ENCODE data around the gene ANTXR2. TPM values are rescaled to one million over a fixed set of nuclear protein-coding genes. Genes with fewer than 3 reads are reported as not detected.
"Not testable (repeated sequence)": the region's sequence is repeated elsewhere in the genome, so short reads cannot be mapped to it uniquely, and the experiment has no call there.

ANTXR2 gene
- total RNA-seq, 1 donor from 2014 or later: 46.9 TPM

DNA sequence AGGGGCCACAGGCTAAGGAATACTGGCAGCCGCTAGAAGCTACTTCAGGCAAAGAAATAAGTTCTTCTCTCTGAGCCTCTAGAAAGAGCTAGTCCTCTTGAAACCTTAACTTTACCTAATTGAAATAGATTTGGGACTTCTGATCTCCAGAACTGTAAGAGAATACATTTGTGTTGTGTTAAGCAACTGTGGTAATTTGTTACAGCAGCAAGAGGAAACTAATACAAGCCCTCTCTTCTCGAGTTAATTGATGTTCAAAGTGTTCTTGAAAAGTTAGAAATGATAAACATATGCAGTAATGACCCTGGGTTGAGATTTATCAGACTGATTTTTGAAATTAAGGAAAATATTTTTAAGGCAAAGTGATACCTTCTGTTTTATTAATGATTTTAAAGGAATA, 172.8 kb downstream of the ANTXR2 start:
- Mint-ChIP-seq H3K9me3 (ENCODE audit: low read depth) (no peaks in the 10 kb centered on the region), H3K36me3 (ENCODE audit: insufficient read depth) (no peaks in the 10 kb centered on the region), H3K4me1 (ENCODE audit: low read depth) (no peaks in the 10 kb centered on the region), H3K4me3 (ENCODE audit: low read depth) (no peak overlapping the region), H3K27ac (no peak overlapping the region), H3K27me3 (no peaks in the 10 kb centered on the region)
- TF ChIP-seq, protein P1, sequence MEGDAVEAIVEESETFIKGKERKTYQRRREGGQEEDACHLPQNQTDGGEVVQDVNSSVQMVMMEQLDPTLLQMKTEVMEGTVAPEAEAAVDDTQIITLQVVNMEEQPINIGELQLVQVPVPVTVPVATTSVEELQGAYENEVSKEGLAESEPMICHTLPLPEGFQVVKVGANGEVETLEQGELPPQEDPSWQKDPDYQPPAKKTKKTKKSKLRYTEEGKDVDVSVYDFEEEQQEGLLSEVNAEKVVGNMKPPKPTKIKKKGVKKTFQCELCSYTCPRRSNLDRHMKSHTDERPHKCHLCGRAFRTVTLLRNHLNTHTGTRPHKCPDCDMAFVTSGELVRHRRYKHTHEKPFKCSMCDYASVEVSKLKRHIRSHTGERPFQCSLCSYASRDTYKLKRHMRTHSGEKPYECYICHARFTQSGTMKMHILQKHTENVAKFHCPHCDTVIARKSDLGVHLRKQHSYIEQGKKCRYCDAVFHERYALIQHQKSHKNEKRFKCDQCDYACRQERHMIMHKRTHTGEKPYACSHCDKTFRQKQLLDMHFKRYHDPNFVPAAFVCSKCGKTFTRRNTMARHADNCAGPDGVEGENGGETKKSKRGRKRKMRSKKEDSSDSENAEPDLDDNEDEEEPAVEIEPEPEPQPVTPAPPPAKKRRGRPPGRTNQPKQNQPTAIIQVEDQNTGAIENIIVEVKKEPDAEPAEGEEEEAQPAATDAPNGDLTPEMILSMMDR (IDR thresholded peaks at IDR 0.05; ENCODE audit: unreplicated experiment): no peak
- DNase-seq (ENCODE audit: low spot score, unreplicated experiment): no peak

- Mint-ChIP-seq H3K36me3 (ENCODE audit: insufficient read depth) (no peaks in the 10 kb centered on the region), H3K27ac (no peak overlapping the region), H3K27me3 (no peaks in the 10 kb centered on the region), H3K9me3 (ENCODE audit: low read depth) (no peaks in the 10 kb centered on the region), H3K4me3 (ENCODE audit: low read depth) (no peak overlapping the region), H3K4me1 (ENCODE audit: low read depth) (no peaks in the 10 kb centered on the region)
- no peak for DNase-seq (ENCODE audit: low spot score, unreplicated experiment)
- TF ChIP-seq, protein P1 (IDR thresholded peaks at IDR 0.05; ENCODE audit: unreplicated experiment): no peak
These were observed 173.5 kb downstream of the ANTXR2 start for GRCh38 chr4:79899481-79899880.

DNA sequence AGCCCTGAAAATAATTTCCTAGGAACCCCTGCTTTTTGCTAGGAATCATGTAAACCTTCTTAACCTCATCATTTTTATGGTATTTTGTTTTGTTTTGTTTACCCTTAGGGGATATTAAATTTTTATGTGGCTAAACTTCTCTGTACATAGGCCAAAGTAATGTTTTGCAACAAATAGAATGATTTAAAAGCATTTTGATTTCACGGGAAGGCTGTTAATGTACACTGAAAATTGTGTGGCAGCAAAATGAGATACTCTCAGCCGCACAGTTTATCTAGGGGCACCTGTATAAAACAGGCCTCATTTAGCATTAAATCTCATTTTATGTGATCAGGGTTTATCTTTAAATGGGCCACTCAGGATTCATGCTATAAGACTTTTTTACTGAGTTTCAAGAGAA, 175.0 kb downstream of the ANTXR2 start:
- no peak for DNase-seq (ENCODE audit: low spot score, unreplicated experiment)
- no peaks in the 10 kb centered on the region for H3K9me3 Mint-ChIP-seq (ENCODE audit: low read depth)
- TF ChIP-seq, protein P1 (IDR thresholded peaks at IDR 0.05; ENCODE audit: unreplicated experiment): no peak
- no peaks in the 10 kb centered on the region for H3K27me3 Mint-ChIP-seq
- no peak overlapping the region for H3K4me3 Mint-ChIP-seq (ENCODE audit: low read depth)
- no peak overlapping the region for H3K27ac Mint-ChIP-seq
- no peaks in the 10 kb centered on the region for H3K36me3 Mint-ChIP-seq (ENCODE audit: insufficient read depth)
- H3K4me1 Mint-ChIP-seq (ENCODE audit: low read depth): no peaks in the 10 kb centered on the region

- H3K4me3 Mint-ChIP-seq (ENCODE audit: low read depth): no peak overlapping the region
These were observed 175.9 kb downstream of the ANTXR2 start for GRCh38 chr4:79897174-79897573.

DNA sequence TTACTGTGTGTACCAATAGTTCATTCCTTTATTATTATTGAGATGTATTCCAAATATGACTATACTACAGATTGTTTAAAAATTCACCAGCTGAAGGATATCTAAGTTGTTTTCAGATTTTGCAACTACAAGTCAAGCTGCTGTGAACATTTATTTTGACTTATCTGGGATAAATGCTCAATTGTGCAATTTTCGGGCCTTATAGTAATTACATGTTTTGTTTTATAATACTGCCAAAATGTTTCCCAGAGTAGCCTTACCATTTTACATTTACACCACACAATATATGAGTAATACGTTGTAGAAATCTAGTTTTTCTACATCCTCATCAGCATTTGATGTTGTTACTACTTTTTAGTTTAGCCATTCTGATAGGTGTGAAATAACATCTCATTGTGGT, 179.6 kb downstream of the ANTXR2 start:
- Mint-ChIP-seq H3K27ac (no peak overlapping the region), H3K36me3 (ENCODE audit: insufficient read depth) (no peaks in the 10 kb centered on the region), H3K27me3 (no peaks in the 10 kb centered on the region), H3K4me3 (ENCODE audit: low read depth) (no peak overlapping the region), H3K4me1 (ENCODE audit: low read depth) (peaks cover 4% of the 10 kb centered on the region), H3K9me3 (ENCODE audit: low read depth) (no peaks in the 10 kb centered on the region)
- TF ChIP-seq, protein P1 (IDR thresholded peaks at IDR 0.05; ENCODE audit: unreplicated experiment): no peak
- no peak for DNase-seq (ENCODE audit: low spot score, unreplicated experiment)

More at GRCh38 chr4:79897174-79897573, 175.9 kb downstream of the ANTXR2 start:
- Mint-ChIP-seq H3K36me3 (ENCODE audit: insufficient read depth) (no peaks in the 10 kb centered on the region), H3K27me3 (no peaks in the 10 kb centered on the region), H3K27ac (no peak overlapping the region), H3K9me3 (ENCODE audit: low read depth) (no peaks in the 10 kb centered on the region), H3K4me1 (ENCODE audit: low read depth) (no peaks in the 10 kb centered on the region)
- DNase-seq (ENCODE audit: low spot score, unreplicated experiment): no peak
- TF ChIP-seq, protein P1 (IDR thresholded peaks at IDR 0.05; ENCODE audit: unreplicated experiment): no peak

DNA sequence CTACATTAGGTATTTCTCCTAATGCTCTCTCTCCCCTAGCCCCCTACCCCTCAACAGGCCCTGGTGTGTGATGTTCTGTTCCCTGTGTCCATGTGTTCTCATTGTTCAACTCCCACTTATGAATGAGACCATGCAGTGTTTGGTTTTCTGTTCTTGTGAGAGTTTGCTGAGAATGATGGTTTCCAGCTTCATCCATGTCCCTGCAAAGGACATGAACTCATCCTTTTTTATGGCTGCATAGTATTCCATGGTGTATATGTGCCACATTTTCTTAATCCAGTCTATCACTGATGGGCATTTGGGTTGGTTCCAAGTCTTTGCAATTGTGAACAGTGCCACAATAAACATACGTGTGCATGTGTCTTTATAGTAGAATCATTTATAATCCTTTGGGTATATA, 184.0 kb downstream of the ANTXR2 start:
- not testable (repeated sequence) for H3K9me3 Mint-ChIP-seq (ENCODE audit: low read depth); DNase-seq (ENCODE audit: low spot score, unreplicated experiment); H3K36me3 Mint-ChIP-seq (ENCODE audit: insufficient read depth); H3K4me1 Mint-ChIP-seq (ENCODE audit: low read depth); H3K27me3 Mint-ChIP-seq; H3K27ac Mint-ChIP-seq; H3K4me3 Mint-ChIP-seq (ENCODE audit: low read depth)

Data from progenitor cell of endocrine pancreas (in vitro differentiated cells).